ENCODE results near the gene CLTCL1.
A peak's percentile ranks its signal among the peaks of the same experiment; 100 is the strongest.
"Not testable (repeated sequence)": the region's sequence is repeated elsewhere in the genome, so short reads cannot be mapped to it uniquely, and the experiment has no call there.

CLTCL1 gene

GRCh38 chr22:19290400-19291217, 910 bp downstream of the CLTCL1 start:
- DNase-seq = peak; percentile 65

GRCh38 chr22:19289475-19290161, 1.9 kb downstream of the CLTCL1 start:
- DNase-seq = no peak

- DNase-seq = no peak
Observed at GRCh38 chr22:19287889-19288288, 3.6 kb downstream of the CLTCL1 start.

- no peak for DNase-seq
Observed at GRCh38 chr22:19287076-19287707, 4.3 kb downstream of the CLTCL1 start.

- no peak for DNase-seq
Observed at GRCh38 chr22:19285831-19286230, 5.7 kb downstream of the CLTCL1 start.

- DNase-seq = not testable (repeated sequence)
Observed at GRCh38 chr22:19279143-19279542, 12.4 kb downstream of the CLTCL1 start.

- no peak for DNase-seq
Observed at GRCh38 chr22:19277785-19278184, 13.7 kb downstream of the CLTCL1 start.

GRCh38 chr22:19275919-19276600, 15.5 kb downstream of the CLTCL1 start:
- DNase-seq = no peak

GRCh38 chr22:19275513-19275912, 16.0 kb downstream of the CLTCL1 start:
- DNase-seq = no peak

GRCh38 chr22:19275104-19275503, 16.4 kb downstream of the CLTCL1 start:
- no peak for DNase-seq

- DNase-seq = no peak
Observed at GRCh38 chr22:19271856-19272535, 19.5 kb downstream of the CLTCL1 start.

GRCh38 chr22:19271273-19271855, 20.2 kb downstream of the CLTCL1 start:
- no peak for DNase-seq

GRCh38 chr22:19270873-19271272, 20.6 kb downstream of the CLTCL1 start:
- DNase-seq = no peak

GRCh38 chr22:19266547-19267086, 24.9 kb downstream of the CLTCL1 start:
- DNase-seq = no peak

- no peak for DNase-seq
Observed at GRCh38 chr22:19265779-19266178, 25.7 kb downstream of the CLTCL1 start.

GRCh38 chr22:19260804-19261203, 30.7 kb downstream of the CLTCL1 start:
- no peak for DNase-seq

GRCh38 chr22:19260194-19260593, 31.3 kb downstream of the CLTCL1 start:
- no peak for DNase-seq

GRCh38 chr22:19258968-19259288, 32.6 kb downstream of the CLTCL1 start:
- DNase-seq = not testable (repeated sequence)

- no peak for DNase-seq
Observed at GRCh38 chr22:19258371-19258770, 33.1 kb downstream of the CLTCL1 start.

GRCh38 chr22:19256362-19256761, 35.2 kb downstream of the CLTCL1 start:
- DNase-seq = not testable (repeated sequence)

- DNase-seq = no peak
Observed at GRCh38 chr22:19253143-19253542, 38.4 kb downstream of the CLTCL1 start.

Measured in retina (tissue), 1 donor.